Measurements from ENCODE around the gene ARID3A.

The ARID3A gene

DNA sequence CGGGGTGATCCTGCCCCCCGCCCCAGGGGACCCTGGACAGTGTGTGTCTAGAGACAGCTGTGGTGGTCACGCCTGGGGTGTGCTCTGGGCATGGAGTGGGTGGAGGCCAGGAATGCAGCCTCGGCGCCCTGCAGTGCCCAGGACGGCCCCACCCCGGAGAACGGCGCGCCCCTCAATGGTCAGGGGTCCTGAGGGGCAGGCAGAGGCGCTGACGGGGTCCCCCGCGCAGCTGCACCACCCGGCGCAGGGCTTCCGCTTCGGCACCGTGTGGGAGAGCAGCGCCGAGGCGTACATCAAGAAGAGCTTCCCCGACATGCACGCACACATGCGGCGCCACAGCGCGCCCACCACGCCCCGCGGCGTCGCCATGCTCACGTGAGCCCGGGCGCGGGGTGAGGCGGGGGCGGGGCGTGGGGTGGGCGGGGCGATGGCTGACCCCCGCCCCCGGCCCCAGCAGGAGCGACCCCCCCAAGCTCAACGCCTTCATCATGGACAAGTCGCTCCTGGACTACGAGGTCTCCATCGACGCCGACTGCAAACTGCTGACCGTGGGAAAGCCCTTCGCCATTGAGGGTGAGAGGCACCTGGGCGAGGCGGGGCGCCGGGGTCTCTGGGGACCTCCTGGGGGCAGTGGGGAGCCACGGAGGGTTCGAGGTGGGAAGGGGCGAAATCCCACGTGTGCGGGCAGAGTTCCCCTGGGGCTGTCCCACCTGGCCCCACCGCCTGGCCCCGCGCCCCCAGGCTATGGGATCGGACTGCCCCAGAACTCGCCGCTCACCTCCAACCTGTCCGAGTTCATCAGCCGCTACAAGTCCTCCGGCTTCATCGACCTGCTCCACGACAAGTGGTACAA is 81.8 kb downstream of the ARID3A start:
- no peak for DNase-seq
- in situ Hi-C loops (cut with MboI; ENCODE audit: low pct_unique_long_range_greater_than_20kb, low sequenced_read_pairs) = no loop called here

DNA sequence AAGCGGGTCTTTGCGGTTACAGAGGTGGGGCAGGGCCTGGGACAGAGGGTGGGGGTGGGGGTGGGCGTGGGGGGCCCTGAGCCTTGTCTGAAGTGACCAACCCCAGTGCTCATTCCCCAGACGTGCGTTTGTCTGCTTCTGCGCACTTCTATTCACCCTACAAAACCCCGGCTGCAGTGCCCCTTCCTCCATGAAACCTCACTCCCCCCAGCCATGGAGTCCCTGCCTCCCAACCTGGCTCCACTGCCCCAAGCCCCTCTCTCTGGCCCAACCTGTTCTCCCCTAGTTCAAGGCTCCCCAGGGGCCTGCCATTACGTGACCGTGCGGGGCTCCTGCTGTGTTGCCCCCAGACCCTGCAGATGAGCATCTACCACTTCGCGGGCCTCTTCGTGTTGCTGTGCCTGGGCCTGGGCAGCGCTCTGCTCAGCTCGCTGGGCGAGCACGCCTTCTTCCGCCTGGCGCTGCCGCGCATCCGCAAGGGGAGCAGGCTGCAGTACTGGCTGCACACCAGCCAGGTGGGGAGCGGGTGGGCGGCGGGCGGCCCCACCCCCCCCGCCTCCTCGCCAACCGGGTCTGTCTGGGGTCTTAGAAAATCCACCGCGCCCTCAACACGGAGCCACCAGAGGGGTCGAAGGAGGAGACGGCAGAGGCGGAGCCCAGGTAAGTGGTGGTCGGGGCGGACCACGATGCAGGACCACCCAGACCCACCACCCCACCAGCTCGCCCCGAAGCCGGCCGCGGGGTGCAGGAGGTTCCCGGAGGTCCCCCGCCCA is 82.6 kb downstream of the ARID3A start:
- in situ Hi-C loops (cut with MboI; ENCODE audit: low pct_unique_long_range_greater_than_20kb, low sequenced_read_pairs) = no loop called here
- no peak for DNase-seq

DNA sequence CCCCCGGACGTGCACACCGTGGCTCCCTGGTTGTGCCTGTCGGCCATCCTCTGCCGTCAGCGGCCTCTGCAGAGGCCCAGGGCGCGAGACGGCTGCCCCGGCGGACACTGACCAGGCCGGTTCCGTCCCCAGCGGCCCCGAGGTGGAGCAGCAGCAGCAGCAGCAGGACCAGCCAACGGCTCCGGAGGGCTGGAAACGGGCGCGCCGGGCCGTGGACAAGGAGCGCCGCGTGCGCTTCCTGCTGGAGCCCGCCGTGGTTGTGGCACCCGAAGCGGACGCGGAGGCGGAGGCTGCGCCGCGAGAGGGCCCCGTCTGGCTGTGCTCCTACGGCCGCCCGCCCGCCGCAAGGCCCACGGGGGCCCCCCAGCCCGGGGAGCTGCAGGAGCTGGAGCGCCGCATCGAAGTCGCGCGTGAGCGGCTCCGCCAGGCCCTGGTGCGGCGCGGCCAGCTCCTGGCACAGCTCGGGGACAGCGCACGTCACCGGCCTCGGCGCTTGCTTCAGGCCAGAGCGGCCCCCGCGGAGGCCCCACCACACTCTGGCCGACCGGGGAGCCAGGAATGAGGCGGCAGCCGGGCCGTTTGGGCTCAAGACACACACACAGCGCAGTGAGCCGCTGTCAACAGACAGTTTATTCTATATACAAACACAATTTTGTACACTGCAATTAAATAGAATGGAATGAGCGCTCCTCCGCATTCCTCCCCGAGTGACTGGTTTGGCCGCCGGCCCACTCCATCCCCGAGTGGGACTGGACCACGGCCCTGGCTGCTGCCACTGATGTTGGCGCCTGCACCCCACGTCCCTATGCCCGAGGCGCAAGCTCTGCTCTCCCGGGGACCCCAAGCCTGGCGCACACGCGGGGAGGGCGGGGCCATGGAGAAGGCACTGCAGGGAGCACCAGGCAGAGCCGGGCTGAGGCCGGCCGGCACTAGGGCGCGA is 83.5 kb downstream of the ARID3A start:
- DNase-seq = no peak
- in situ Hi-C loops (cut with MboI; ENCODE audit: low pct_unique_long_range_greater_than_20kb, low sequenced_read_pairs) = no loop called here

DNA sequence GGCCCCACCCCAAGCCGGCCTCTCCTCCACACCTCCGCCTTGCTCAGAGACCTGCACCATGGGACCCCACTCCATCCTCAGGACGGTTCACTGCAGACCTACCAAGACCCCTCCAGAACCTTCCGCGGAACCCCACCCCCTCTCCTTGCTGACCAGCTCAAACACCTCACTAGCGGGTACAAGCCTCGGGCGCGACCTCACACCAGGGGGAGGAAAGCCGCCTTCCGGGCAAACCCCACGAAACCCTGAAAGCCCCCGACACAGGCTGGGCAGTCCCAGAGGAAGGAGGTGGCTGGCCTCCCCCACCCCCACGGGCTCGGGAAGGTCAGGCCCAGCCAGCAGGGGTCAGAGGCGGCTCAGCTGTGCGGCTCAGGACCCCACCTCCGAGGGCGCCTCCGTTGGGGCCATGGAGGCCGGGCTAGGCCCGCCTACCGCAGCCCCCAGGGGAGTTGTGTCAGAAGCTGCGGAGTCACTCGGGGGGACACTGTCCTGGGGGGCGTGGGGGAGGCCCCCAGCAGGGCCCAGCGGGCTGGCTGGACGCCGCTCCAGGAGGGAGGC is 84.2 kb downstream of the ARID3A start:
- in situ Hi-C loops (cut with MboI; ENCODE audit: low pct_unique_long_range_greater_than_20kb, low sequenced_read_pairs) = no loop called here

DNA sequence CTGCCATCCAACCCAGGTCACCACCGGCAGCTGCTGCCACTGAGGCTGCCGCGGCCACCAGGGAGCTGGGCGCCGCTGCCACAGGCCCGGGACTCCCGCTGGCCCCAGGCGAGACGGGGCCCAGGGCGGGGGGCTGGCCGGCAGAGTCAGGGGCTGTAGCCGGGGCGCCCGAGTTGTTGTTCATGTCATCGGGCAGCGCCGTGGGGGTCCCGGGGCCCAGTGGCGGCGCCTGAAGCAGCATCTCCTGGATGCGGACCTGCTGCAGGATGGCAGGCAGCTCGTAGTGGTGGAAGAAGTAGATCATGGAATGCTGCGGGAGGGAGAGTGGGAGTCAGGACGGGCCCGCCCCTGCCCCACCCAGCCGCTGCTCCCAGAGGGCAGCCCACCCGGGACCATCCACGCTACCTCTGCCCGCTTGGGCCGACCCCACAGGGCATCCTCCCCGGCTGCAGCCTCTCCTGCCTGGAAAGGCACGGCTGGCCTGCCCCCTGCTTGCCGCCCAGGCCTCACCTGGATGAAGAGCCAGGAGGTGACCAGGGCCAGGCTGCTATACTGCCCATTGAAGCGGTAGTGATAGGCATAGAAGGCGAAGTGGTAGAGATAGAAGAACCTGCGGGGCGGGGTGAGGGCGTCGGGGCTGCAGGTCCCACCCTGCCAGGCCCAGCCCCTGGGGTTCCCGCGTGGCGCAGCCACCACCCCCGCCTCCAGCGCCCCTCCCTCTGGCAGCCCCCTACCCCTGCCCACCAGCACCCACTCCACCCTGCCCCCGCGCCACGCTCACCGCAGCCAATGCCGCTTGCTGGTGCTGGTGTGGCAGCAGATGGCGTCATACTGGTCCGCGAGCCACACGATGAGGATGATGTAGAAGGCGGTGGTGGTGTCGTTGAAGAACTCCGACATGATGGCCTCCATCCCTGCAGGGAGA is 85.0 kb downstream of the ARID3A start:
- in situ Hi-C loops (cut with MboI; ENCODE audit: low pct_unique_long_range_greater_than_20kb, low sequenced_read_pairs) = no loop called here
- DNase-seq = no peak

More for the DNA sequence above, 84.2 kb downstream of the ARID3A start:
- DNase-seq = no peak

DNA sequence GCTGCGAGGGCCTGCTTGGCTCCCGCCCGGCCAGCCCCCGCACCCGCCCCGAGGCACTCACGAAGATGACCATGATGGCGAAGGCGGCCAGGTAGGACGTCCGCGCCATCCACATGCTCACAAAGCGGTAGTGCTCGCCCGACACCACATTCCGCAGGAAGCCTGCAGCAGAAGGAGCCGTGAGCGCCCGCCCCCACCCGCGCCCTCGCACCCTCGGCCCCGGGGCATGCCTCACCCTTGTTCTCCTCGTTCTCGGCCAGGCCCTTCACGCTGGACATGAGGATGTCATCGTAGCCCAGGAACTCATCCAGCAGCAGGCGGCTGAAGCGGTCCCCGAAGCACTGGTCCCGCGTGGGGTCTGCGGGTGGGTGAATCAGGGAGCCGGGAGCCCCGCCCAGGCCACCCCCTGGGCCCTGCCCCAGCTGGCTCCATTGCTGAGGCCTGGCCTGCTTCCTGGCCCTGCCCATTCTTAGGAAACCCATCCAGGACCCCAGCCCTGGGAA is 86.0 kb downstream of the ARID3A start:
- in situ Hi-C loops (cut with MboI; ENCODE audit: low pct_unique_long_range_greater_than_20kb, low sequenced_read_pairs) = no loop called here
- no peak for DNase-seq

DNA sequence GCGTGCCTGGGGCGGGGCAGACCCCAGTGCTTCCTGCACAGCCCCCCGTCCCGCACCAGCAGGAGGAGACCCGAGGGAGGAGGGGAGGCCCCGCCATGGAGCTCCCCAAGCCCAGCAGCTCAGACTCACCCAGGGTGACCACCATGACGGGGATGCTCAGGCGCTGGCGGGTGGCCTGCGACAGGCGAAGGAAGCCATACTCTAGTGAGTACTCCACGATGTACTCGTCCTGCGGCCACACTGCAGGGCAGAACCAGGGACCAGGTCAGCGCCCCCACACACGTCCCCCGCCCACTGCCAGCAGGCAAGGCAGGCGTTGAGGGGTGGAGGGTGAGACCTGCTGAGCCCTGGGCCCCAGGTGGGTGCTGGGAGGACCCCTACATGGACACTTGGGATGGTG is 86.5 kb downstream of the ARID3A start:
- no peak for DNase-seq
- in situ Hi-C loops (cut with MboI; ENCODE audit: low pct_unique_long_range_greater_than_20kb, low sequenced_read_pairs) = no loop called here

DNA sequence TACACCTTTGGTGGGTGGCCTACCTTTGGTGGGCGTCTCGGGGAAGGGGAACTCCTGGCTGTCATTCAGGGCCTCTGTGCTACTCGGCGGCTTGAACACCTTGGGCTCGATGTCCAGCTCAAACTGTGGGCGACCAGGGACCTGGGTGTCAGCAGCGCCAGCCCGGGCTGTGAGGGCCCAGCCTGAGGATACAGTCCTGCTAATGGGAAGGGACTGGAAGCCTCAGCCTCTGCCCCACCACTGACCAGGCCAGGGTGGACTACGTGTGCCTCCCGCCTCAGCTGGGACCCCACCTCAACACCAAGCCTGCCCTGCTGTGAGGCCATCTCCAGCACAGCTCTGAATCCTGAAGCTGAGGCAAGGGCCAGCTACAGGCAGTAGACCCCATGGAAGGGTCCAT is 87.4 kb downstream of the ARID3A start:
- in situ Hi-C loops (cut with MboI; ENCODE audit: low pct_unique_long_range_greater_than_20kb, low sequenced_read_pairs) = no loop called here
- no peak for DNase-seq

DNA sequence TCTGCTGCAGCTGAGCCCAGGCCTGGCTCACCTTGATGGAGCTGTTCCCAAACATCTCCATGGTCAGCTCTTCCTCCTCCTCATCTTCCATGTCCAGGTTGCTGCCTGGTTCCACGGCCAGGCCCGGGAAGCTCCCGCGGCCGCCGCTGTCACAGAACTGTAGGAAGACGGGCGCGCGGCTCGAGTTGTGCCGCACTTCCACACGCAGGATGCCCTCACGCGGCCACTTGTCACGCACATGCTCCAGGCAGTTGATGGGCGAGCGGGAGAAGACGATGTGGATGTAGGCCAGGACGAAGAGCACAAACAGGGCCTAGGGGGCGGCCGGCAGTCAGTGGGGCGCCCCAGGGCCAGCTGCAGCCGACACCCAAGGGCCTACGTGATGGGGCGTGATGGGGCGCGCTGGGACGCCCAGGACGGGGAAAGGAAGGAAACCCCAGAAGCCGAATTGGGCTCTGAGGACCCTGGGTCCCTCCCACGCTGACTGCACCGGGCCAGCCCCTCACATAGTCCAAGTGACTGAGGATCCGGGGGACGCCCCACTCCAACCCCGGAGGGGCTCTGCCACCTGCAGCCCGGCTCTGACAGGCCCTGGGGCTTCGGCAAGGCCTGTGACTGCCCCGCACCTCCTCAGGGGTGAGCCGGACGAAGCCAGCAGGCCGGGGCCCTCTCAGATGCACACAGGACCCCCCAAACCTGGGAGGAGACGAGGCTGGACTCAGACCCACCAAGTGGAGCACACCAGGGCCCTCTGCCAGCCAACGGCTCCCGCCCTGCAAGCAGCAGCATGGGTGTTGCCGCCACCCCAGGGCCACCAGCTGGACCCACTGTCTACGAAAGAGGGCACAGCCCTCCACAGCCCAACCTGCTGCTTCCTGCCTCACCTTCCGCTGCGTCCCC is 88.6 kb downstream of the ARID3A start:
- in situ Hi-C loops (cut with MboI; ENCODE audit: low pct_unique_long_range_greater_than_20kb, low sequenced_read_pairs) = no loop called here

DNA sequence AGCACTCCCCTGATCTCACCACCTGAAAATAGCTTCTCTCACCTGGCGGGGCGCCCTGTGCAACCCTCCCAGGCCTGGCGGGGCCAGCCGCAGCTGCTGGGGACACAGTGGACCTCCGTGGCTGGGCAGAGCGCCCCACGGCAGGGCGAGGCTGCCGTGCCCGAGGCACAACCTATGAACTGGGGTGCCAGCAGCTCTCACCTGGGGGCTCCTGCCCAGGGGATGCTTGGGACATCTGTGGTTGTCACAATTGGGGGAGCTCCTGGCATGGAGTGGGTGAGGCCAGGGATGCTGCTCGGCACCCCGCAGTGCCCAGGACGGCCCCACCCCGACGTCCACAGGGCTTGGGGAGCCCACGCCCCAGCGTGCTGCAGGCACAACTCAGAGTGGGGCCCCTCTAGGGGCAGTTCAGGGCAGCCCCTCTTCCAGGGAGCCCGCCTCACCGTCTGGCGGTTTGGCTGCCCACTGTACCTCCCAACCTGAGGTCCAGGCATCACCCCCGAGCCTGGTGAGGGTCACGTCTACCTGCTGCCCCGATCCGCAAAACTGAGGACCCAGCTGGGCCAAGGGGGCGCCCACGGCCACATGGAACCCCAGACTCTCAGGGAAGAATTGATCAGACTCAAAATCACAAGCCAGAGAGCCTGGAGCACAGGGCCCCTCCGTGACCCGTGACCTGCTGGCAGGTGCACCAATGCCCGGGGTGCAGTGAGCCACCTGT is 89.4 kb downstream of the ARID3A start:
- in situ Hi-C loops (cut with MboI; ENCODE audit: low pct_unique_long_range_greater_than_20kb, low sequenced_read_pairs) = no loop called here
- DNase-seq = no peak

More for the DNA sequence above, 88.6 kb downstream of the ARID3A start:
- no peak for DNase-seq

DNA sequence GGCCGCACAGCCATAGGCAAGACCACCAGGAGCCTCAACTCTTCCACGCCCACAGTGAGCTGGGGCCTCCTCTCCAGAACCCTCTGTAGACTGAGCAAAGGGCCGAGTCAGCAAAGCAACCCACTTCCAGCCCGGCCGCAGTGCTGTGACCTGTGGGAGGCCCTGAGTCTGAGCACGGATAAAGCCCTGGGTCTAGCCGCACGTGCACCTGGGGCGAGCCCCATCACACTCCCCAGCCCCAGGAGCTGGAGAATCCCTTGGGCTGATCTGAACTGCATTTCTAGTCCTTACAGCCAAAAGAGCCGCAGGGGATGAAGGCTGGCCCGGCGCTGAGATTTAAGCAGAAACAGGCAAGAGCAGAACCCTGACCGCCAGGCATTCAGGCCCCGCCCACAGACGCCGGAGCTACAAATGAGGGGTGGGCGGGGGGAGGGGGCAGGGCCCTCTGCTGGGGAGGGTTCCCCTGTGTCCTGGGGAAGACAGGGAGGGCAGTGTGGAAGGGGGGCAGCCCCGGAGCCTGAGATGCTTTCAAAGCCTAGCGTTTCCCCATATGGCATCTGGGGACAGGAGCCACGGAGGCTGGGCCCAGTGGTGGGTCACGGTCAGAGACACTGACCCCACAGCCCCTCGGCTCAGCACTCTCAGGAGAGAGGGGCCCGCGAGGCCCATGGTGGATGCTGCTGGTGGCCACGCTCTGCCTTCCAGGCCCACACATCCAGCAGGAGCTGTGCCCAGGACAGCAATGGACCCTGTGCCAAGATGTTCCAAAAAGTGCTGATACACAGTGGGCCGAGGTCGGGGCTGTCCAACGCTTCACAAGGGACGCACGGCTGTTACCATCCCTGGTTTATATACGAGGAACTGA is 90.2 kb downstream of the ARID3A start:
- no peak for DNase-seq
- in situ Hi-C loops (cut with MboI; ENCODE audit: low pct_unique_long_range_greater_than_20kb, low sequenced_read_pairs) = no loop called here

DNA sequence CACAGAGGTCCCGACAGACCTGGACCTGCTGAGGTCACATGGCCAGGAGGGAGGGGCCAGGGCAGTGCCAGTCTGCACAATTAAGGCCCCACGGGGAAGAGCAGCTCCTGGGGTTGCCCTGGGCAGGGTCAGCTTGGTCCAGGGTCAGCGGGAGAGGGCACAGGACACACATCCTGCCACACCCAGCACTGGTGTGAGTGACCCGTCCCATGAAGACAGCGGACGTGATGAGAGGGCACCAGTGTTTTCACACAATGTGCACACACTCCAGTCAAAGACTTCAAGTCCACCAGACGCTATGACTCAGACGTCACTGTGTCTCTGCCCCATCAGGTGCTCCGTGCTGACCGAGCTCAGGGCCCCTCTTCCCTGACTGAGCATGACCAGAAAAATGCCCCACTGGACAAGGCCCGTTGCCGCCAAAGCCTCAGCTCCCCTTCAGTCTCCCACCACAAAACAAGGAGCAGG is 90.8 kb downstream of the ARID3A start:
- in situ Hi-C loops (cut with MboI; ENCODE audit: low pct_unique_long_range_greater_than_20kb, low sequenced_read_pairs) = no loop called here
- DNase-seq = no peak

DNA sequence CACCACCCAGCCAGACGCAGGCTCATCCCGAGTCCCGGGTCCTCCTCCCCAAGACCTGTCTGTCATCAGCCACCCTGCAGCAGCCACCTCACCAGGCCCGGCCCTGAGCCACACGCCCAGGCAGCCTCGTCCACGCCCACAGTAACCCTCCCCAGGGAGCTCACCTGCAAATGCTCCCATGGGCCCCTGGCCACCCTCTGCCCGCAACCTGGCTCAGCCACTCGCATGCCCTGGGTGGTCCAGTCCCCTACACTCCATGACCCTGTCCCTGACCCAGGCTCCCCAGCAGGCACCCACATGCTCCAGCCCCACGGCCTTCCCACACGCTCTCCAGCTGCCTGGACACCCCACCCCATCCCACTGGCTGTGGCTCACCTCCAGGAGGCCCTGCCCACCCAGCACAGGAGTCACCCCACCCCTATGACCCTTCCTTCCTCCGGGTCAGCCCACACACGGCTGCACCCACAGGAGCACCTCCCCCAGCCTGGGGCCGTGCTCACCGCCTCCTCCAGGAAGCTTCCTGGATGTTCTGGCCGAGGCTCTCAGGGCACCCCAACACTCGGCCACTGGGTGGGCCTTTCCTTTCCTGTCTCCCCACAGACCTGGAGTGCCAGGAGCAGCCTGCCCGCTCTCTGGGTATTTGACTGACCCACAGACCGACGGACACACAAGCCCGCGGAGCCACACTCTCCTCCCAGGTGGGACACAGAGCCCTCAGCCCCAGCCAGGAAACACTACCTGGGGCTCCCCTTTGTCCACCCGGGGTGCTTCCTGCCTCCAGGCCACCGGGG is 91.5 kb downstream of the ARID3A start:
- in situ Hi-C loops (cut with MboI; ENCODE audit: low pct_unique_long_range_greater_than_20kb, low sequenced_read_pairs) = no loop called here
- no peak for DNase-seq

DNA sequence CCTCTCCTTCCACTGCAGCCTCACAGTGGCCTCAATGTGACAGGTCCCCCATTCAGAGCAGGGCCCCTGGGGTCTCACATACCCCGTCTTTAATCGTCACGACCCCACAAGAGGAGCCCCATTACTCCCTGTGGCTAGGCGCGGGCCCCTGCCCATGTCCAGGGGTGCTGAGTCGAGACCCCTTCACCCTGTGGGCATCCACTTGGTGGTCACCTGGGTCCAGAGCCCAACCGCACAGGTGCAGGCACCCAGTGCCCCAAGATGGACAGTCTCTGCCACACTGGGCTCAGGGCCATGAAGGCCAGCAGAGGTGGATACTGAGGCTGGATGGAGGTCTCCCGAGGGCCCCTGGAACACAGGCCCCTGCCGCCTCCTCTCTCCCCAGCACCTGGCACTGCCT is 92.1 kb downstream of the ARID3A start:
- DNase-seq = no peak
- in situ Hi-C loops (cut with MboI; ENCODE audit: low pct_unique_long_range_greater_than_20kb, low sequenced_read_pairs) = no loop called here

DNA sequence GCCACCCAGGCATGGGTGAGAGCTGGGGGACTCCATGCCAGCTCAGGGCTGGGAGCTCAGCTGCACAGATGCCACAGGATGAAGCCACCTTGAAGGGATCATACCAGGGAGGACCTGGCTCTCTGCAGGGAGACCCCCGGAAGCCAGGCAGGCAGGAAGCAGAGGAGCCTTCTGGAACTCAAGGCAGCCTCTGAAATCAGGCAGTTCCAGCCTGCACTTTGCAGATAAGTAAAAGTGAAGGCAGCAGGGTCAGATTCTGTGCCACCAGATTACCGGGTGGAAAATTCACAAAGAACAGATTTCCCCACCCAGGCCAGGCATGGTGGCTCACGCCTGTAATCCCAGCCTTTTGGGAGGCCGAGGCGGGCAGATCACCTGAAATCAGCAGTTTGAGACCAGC is 92.6 kb downstream of the ARID3A start:
- in situ Hi-C loops (cut with MboI; ENCODE audit: low pct_unique_long_range_greater_than_20kb, low sequenced_read_pairs) = no loop called here

More for the DNA sequence above, 92.6 kb downstream of the ARID3A start:
- no peak for DNase-seq

Data from KBM-7 (cell line).